ENCODE data around the gene KRTAP5-7. TPM values are rescaled to one million over a fixed set of nuclear protein-coding genes. Genes with fewer than 3 reads are reported as not detected.
"Not testable (repeated sequence)": the region's sequence is repeated elsewhere in the genome, so short reads cannot be mapped to it uniquely, and the experiment has no call there.

KRTAP5-7 gene
- under 1 TPM in 1 of 3 donors, not detected in 2; 0.03 TPM for polyA plus RNA-seq

- H3K27ac ChIP-seq (ENCODE audit: low read depth, low read length): not testable (repeated sequence)
- WGBS, 3 donors: 50 to 62% (median 55%) methylated on average over 10 of the region's 10 CpGs
Measured at GRCh38 chr11:71526796-71527575, at the start of gene KRTAP5-7. TSS of gene KRTAP5-7 (plus strand) at chr11:71527267. CDS start at chr11:71527301, 34 bp downstream.

GRCh38 chr11:71477641-71478527, 49.2 kb upstream of the KRTAP5-7 start:
- H3K27ac ChIP-seq (ENCODE audit: low read depth, low read length): no peak overlapping the region
- 67 to 77% (median 75%) methylated on average over 25 of the region's 25 CpGs for WGBS, 3 donors

- no peak overlapping the region for H3K27ac ChIP-seq (ENCODE audit: low read depth, low read length)
- WGBS, 3 donors: 89 to 90% (median 90%) methylated on average over 11 of the region's 11 CpGs
Measured at GRCh38 chr11:71478528-71478840, 48.6 kb upstream of the KRTAP5-7 start.

- WGBS, 3 donors: 90 to 92% (median 90%) methylated on average over 24 of the region's 24 CpGs
- no peak overlapping the region for H3K27ac ChIP-seq (ENCODE audit: low read depth, low read length)
Measured at GRCh38 chr11:71481101-71481960, 45.7 kb upstream of the KRTAP5-7 start.

GRCh38 chr11:71482216-71482615, 44.9 kb upstream of the KRTAP5-7 start:
- H3K27ac ChIP-seq (ENCODE audit: low read depth, low read length): no peak overlapping the region
- 95 to 99% (median 99%) methylated on average over 18 of the region's 18 CpGs for WGBS, 3 donors

GRCh38 chr11:71482746-71483364, 44.2 kb upstream of the KRTAP5-7 start:
- H3K27ac ChIP-seq (ENCODE audit: low read depth, low read length): no peak overlapping the region
- 95 to 97% (median 96%) methylated on average over 11 to 13 of the region's 13 CpGs for WGBS, 3 donors

GRCh38 chr11:71483692-71484091, 43.4 kb upstream of the KRTAP5-7 start:
- no peak overlapping the region for H3K27ac ChIP-seq (ENCODE audit: low read depth, low read length)
- WGBS, 3 donors: 99% methylated on average over 6 of the region's 6 CpGs

- 93 to 95% (median 94%) methylated on average over 23 of the region's 23 CpGs for WGBS, 3 donors
- H3K27ac ChIP-seq (ENCODE audit: low read depth, low read length): no peak overlapping the region
Measured at GRCh38 chr11:71484248-71485062, 42.6 kb upstream of the KRTAP5-7 start.

- WGBS, 3 donors: 92 to 93% (median 92%) methylated on average over 5 to 6 of the region's 6 CpGs
- H3K27ac ChIP-seq (ENCODE audit: low read depth, low read length): no peak overlapping the region
Measured at GRCh38 chr11:71485063-71485399, 42.0 kb upstream of the KRTAP5-7 start.

- H3K27ac ChIP-seq (ENCODE audit: low read depth, low read length): no peak overlapping the region
- WGBS, 3 donors: 96 to 97% (median 97%) methylated on average over 18 of the region's 18 CpGs
Measured at GRCh38 chr11:71485466-71485865, 41.6 kb upstream of the KRTAP5-7 start.

GRCh38 chr11:71486320-71486719, 40.7 kb upstream of the KRTAP5-7 start:
- 91 to 100% (median 94%) methylated on average over 1 of the region's 1 CpG for WGBS, 3 donors

GRCh38 chr11:71488681-71489270, 38.3 kb upstream of the KRTAP5-7 start:
- WGBS, 3 donors: 72 to 86% (median 85%) methylated on average over 6 of the region's 6 CpGs
- H3K27ac ChIP-seq (ENCODE audit: low read depth, low read length): no peak overlapping the region

More at GRCh38 chr11:71486320-71486719, 40.7 kb upstream of the KRTAP5-7 start:
- no peak overlapping the region for H3K27ac ChIP-seq (ENCODE audit: low read depth, low read length)

- H3K27ac ChIP-seq (ENCODE audit: low read depth, low read length): no peak overlapping the region
- WGBS, 3 donors: 69 to 82% (median 70%) methylated on average over 15 of the region's 15 CpGs
Measured at GRCh38 chr11:71489311-71490043, 37.6 kb upstream of the KRTAP5-7 start.

- no peak overlapping the region for H3K27ac ChIP-seq (ENCODE audit: low read depth, low read length)
- 91 to 97% (median 93%) methylated on average over 23 of the region's 23 CpGs for WGBS, 3 donors
Measured at GRCh38 chr11:71490044-71490730, 36.9 kb upstream of the KRTAP5-7 start.

- H3K27ac ChIP-seq (ENCODE audit: low read depth, low read length): no peak overlapping the region
- 95 to 98% (median 96%) methylated on average over 24 to 28 of the region's 28 CpGs for WGBS, 3 donors
Measured at GRCh38 chr11:71490731-71491390, 36.2 kb upstream of the KRTAP5-7 start.
